GM23338 (cell line): ENCODE results near the gene CORO2A. TPM values are rescaled to one million over a fixed set of nuclear protein-coding genes. Genes with fewer than 3 reads are reported as not detected.

Experiments used
- ATAC-seq: fragments of 200-7000 bp; cut with Tn5 transposase; 3 replicates; pipeline ENCODE4 v1.9.1; 2020
- DNase-seq: peaks from one replicate; pipeline ENCODE4 v3.0.0-alpha.2; 2015; ENCODE audit warnings: low spot score
- H2AFZ ChIP-seq: fragments of 200-600 bp; sonication (generic); 2 replicates; pipeline ENCODE4 v1.8.0; 2016; ENCODE audit warnings: antibody characterized with exemption, mild to moderate bottlenecking, moderate library complexity
- H3F3A ChIP-seq: fragments of 200-600 bp; sonication (generic); replicated peaks from 2 replicates; pipeline ENCODE4 v1.8.0; 2017; ENCODE audit warnings: antibody characterized with exemption, mixed run types, low read depth
- H3K27ac ChIP-seq: fragments of 200-600 bp; sonication (generic); 2 replicates; pipeline ENCODE4 v1.6.1; 2016; ENCODE audit warnings: low read depth
- H3K27me3 ChIP-seq: fragments of 200-600 bp; sonication (generic); 2 replicates; pipeline ENCODE4 v1.8.0; 2016; ENCODE audit warnings: mild to moderate bottlenecking, mixed run types, moderate library complexity; ENCODE audit not compliant: insufficient read depth
- H3K36me3 ChIP-seq: fragments of 200-600 bp; sonication (generic); 2 replicates; pipeline ENCODE4 v1.8.0; 2016; ENCODE audit warnings: mild to moderate bottlenecking; ENCODE audit not compliant: insufficient read depth
- H3K4me1 ChIP-seq: fragments of 200-600 bp; sonication (generic); 2 replicates; pipeline ENCODE4 v1.8.0; 2016; ENCODE audit warnings: mild to moderate bottlenecking, moderate library complexity; ENCODE audit not compliant: insufficient read depth
- H3K4me2 ChIP-seq: fragments of 200-600 bp; sonication (generic); 2 replicates; pipeline ENCODE4 v1.7.1; 2017; ENCODE audit warnings: mixed run types
- H3K4me3 ChIP-seq: fragments of 200-600 bp; sonication (generic); 2 replicates; pipeline ENCODE4 v1.6.1; 2016; ENCODE audit warnings: mixed run types
- H3K79me2 ChIP-seq: fragments of 200-600 bp; sonication (generic); replicated peaks from 2 replicates; pipeline ENCODE4 v1.8.0; 2017; ENCODE audit warnings: mild to moderate bottlenecking; ENCODE audit not compliant: insufficient read depth
- H3K9me2 ChIP-seq: fragments of 200-600 bp; sonication (generic); 2 replicates; pipeline ENCODE4 v1.8.0; 2017; ENCODE audit not compliant: insufficient read depth
- H4K20me1 ChIP-seq: fragments of 200-600 bp; sonication (generic); replicated peaks from 2 replicates; pipeline ENCODE4 v1.8.0; 2017; ENCODE audit warnings: mild to moderate bottlenecking; ENCODE audit not compliant: insufficient read depth
- H3K27ac Mint-ChIP-seq: 2 replicates; pipeline ENCODE4 v1.8.0; 2020; ENCODE audit warnings: inconsistent platforms, mild to moderate bottlenecking, moderate library complexity, mixed read lengths
- H3K27me3 Mint-ChIP-seq: 3 replicates; pipeline ENCODE4 v1.8.0; 2022; ENCODE audit warnings: low read depth, mild to moderate bottlenecking, moderate library complexity, mixed read lengths, inconsistent platforms; ENCODE audit not compliant: insufficient read depth, poor library complexity
- H3K36me3 Mint-ChIP-seq: 3 replicates; pipeline ENCODE4 v1.8.0; 2021; ENCODE audit warnings: low read depth, mild to moderate bottlenecking, inconsistent platforms, moderate library complexity, mixed read lengths
- H3K4me1 Mint-ChIP-seq: 3 replicates; pipeline ENCODE4 v1.8.0; 2020; ENCODE audit warnings: mild to moderate bottlenecking, inconsistent platforms, mixed read lengths
- H3K4me3 Mint-ChIP-seq: 3 replicates; pipeline ENCODE4 v1.8.0; 2021; ENCODE audit warnings: moderate library complexity, mild to moderate bottlenecking, inconsistent platforms, mixed read lengths
- H3K9me3 Mint-ChIP-seq: 3 replicates; pipeline ENCODE4 v1.8.0; 2020; ENCODE audit warnings: moderate library complexity, mild to moderate bottlenecking, inconsistent platforms, mixed read lengths
- CREB1 ChIP-seq: fragments of 250-450 bp; sonication (Bioruptor Pico); IDR thresholded peaks from 2 replicates; pipeline ENCODE4 v1.5.0; 2020; ENCODE audit warnings: low read depth, mild to moderate bottlenecking, moderate library complexity
- EZH2 ChIP-seq: fragments of 200-600 bp; sonication (generic); IDR thresholded peaks from one replicate; pipeline ENCODE4 v1.8.0; 2017; ENCODE audit warnings: antibody characterized with exemption, mild to moderate bottlenecking, low read depth; ENCODE audit not compliant: unreplicated experiment
- EZH2phosphoT487 ChIP-seq: fragments of 200-600 bp; sonication (generic); IDR thresholded peaks from one replicate; pipeline ENCODE4 v1.8.1; 2018; ENCODE audit warnings: antibody characterized with exemption; ENCODE audit not compliant: unreplicated experiment
- JUNB ChIP-seq: IDR thresholded peaks from one replicate; pipeline ENCODE4 v1.6.1; 2016; ENCODE audit warnings: antibody characterized with exemption; ENCODE audit not compliant: unreplicated experiment
- NANOG ChIP-seq: IDR thresholded peaks from 2 replicates; pipeline ENCODE4 v1.6.1; 2016; ENCODE audit warnings: antibody characterized with exemption, borderline replicate concordance
- POLR2AphosphoS5 ChIP-seq: IDR thresholded peaks from 2 replicates; pipeline ENCODE4 v1.6.1; 2016; ENCODE audit warnings: antibody characterized with exemption, low read depth
- STAT1 ChIP-seq: IDR thresholded peaks from one replicate; pipeline ENCODE4 v1.6.1; 2016; ENCODE audit warnings: antibody characterized with exemption; ENCODE audit not compliant: unreplicated experiment
- ZNF114 ChIP-seq: fragments of 250-450 bp; sonication (Bioruptor Pico); IDR thresholded peaks from 2 replicates; pipeline ENCODE4 v1.5.0; 2020; ENCODE audit warnings: mild to moderate bottlenecking, moderate library complexity
- polyA plus RNA-seq: library from polyadenylated mRNA; unstranded; fragments of >200 nt; fragmentation: Nextera tagmentation; extraction: Ambion mirVana; gene quantifications from 2 replicates; pipeline ENCODE4 v1.2.1, GENCODE V29; 2016
- total RNA-seq: library from RNA; depleted of rRNA; stranded (reverse); fragments of >200 nt; shearing (Covaris generic); gene quantifications from 2 replicates; pipeline ENCODE4 v1.2.3, GENCODE V29; 2014
- TF ChIP-seq, protein P1 (sequence below), 2 experiments: fragments of 200-600 bp in 1 of 2; sonication (generic) in 1 of 2; conservative IDR thresholded peaks; 2 replicates each; pipeline versions ENCODE4 v1.5.1 to v1.6.1; 2016 to 2017; ENCODE audit warnings: antibody characterized with exemption in 2 of 2, low read depth in 2 of 2, mild to moderate bottlenecking in 2 of 2, moderate library complexity in 1 of 2
- TF ChIP-seq, protein P2 (sequence below): fragments of 250-450 bp; sonication (Bioruptor Pico); IDR thresholded peaks from 2 replicates; pipeline ENCODE4 v1.5.0; 2020; ENCODE audit warnings: mild to moderate bottlenecking, moderate library complexity

CORO2A gene
- total and polyA plus RNA-seq, 2 experiments from 2014 or later = 12.9 to 27.6 TPM

DNA sequence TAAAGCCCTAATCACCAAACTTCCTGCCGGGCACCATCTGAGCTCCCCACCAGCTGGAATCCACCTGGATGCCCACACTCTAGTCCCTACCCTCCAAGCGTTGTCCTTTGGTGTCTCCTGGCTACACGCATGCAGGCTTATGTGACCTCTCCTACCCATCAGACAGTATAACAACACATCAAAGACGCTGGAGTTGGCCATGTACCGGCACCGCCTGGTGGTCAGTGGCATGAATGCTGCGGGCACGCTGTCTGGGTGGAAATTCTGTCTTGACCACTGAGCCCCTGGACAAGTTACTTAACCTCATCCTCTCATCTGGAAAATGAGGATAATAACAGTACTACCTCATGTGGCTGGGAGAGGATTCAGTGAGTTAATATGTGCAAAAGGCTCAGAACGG is 23.4 kb upstream of the CORO2A start:
- Histone ChIP-seq H3F3A (peaks cover 18% of the 10 kb centered on the region), H3K9me2 (no peaks in the 10 kb centered on the region), H3K4me1 (peaks cover 31% of the 10 kb centered on the region), H3K4me3 (no peak overlapping the region), H3K79me2 (no peaks in the 10 kb centered on the region), H4K20me1 (no peaks in the 10 kb centered on the region; the same call in 1 of the 2 replicates), H2AFZ (no peak overlapping the region), H3K27me3 (no peaks in the 10 kb centered on the region), H3K36me3 (no peaks in the 10 kb centered on the region; the same call in 1 of the 2 replicates), H3K27ac (no peak overlapping the region), H3K4me2 (no peak overlapping the region)
- Mint-ChIP-seq H3K27ac (0 out of 2 replicates have a peak overlapping the region, but pooled peaks have one; percentile 72), H3K27me3 (peaks cover 14% of the 10 kb centered on the region), H3K9me3 (no peaks in the 10 kb centered on the region), H3K4me1 (peaks cover 44% of the 10 kb centered on the region), H3K4me3 (no peak overlapping the region), H3K36me3 (peaks cover 26% of the 10 kb centered on the region)
- ATAC-seq (peak; percentile 30), DNase-seq (peak; percentile 65)
- TF ChIP-seq, protein P1, sequence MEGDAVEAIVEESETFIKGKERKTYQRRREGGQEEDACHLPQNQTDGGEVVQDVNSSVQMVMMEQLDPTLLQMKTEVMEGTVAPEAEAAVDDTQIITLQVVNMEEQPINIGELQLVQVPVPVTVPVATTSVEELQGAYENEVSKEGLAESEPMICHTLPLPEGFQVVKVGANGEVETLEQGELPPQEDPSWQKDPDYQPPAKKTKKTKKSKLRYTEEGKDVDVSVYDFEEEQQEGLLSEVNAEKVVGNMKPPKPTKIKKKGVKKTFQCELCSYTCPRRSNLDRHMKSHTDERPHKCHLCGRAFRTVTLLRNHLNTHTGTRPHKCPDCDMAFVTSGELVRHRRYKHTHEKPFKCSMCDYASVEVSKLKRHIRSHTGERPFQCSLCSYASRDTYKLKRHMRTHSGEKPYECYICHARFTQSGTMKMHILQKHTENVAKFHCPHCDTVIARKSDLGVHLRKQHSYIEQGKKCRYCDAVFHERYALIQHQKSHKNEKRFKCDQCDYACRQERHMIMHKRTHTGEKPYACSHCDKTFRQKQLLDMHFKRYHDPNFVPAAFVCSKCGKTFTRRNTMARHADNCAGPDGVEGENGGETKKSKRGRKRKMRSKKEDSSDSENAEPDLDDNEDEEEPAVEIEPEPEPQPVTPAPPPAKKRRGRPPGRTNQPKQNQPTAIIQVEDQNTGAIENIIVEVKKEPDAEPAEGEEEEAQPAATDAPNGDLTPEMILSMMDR (conservative IDR thresholded peaks at IDR 0.05; ENCODE audit: low read depth in 2 of 2) = peak; percentile 72 to 73
- no peak for TF ChIP-seq STAT1
- TF ChIP-seq EZH2phosphoT487 = no peak

DNA sequence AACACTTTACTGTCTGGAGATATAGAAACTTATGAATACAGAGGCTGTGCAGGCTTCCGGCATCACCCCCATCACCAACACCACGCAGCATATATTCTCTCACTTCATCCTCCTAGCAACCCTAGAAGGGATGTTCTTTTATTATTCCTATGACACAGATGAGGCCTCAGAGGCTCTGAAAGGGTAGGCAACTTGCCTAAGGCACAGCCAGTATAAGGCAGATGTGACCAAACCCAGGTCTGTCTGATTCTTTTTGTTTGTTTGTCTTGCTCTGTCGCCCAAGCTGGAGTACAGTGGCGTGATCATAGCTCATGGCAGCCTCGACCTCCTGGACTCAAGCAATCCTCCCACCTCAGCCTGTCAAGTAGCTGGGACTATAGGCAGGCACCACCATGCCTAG is 22.8 kb upstream of the CORO2A start:
- Histone ChIP-seq H4K20me1 (no peaks in the 10 kb centered on the region; the same call in 1 of the 2 replicates), H3K79me2 (no peaks in the 10 kb centered on the region), H3K27me3 (no peaks in the 10 kb centered on the region), H3K27ac (no peak overlapping the region), H3K36me3 (no peaks in the 10 kb centered on the region; the same call in 1 of the 2 replicates), H3F3A (peaks cover 14% of the 10 kb centered on the region), H3K4me1 (peaks cover 25% of the 10 kb centered on the region), H3K9me2 (no peaks in the 10 kb centered on the region), H3K4me2 (no peak overlapping the region), H3K4me3 (no peak overlapping the region), H2AFZ (no peak overlapping the region)
- Mint-ChIP-seq H3K27me3 (peaks cover 15% of the 10 kb centered on the region), H3K4me3 (no peak overlapping the region), H3K4me1 (peaks cover 40% of the 10 kb centered on the region), H3K9me3 (no peaks in the 10 kb centered on the region), H3K36me3 (peaks cover 26% of the 10 kb centered on the region), H3K27ac (peak overlapping the region; percentile 51; the same call in 1 of the 2 replicates)
- TF ChIP-seq CREB1 (no peak), JUNB (no peak), ZNF114 (CRISPR knock-in tag) (no peak), STAT1 (no peak), POLR2AphosphoS5 (no peak), EZH2phosphoT487 (no peak), EZH2 (no peak), NANOG (no peak)
- TF ChIP-seq, protein P2, sequence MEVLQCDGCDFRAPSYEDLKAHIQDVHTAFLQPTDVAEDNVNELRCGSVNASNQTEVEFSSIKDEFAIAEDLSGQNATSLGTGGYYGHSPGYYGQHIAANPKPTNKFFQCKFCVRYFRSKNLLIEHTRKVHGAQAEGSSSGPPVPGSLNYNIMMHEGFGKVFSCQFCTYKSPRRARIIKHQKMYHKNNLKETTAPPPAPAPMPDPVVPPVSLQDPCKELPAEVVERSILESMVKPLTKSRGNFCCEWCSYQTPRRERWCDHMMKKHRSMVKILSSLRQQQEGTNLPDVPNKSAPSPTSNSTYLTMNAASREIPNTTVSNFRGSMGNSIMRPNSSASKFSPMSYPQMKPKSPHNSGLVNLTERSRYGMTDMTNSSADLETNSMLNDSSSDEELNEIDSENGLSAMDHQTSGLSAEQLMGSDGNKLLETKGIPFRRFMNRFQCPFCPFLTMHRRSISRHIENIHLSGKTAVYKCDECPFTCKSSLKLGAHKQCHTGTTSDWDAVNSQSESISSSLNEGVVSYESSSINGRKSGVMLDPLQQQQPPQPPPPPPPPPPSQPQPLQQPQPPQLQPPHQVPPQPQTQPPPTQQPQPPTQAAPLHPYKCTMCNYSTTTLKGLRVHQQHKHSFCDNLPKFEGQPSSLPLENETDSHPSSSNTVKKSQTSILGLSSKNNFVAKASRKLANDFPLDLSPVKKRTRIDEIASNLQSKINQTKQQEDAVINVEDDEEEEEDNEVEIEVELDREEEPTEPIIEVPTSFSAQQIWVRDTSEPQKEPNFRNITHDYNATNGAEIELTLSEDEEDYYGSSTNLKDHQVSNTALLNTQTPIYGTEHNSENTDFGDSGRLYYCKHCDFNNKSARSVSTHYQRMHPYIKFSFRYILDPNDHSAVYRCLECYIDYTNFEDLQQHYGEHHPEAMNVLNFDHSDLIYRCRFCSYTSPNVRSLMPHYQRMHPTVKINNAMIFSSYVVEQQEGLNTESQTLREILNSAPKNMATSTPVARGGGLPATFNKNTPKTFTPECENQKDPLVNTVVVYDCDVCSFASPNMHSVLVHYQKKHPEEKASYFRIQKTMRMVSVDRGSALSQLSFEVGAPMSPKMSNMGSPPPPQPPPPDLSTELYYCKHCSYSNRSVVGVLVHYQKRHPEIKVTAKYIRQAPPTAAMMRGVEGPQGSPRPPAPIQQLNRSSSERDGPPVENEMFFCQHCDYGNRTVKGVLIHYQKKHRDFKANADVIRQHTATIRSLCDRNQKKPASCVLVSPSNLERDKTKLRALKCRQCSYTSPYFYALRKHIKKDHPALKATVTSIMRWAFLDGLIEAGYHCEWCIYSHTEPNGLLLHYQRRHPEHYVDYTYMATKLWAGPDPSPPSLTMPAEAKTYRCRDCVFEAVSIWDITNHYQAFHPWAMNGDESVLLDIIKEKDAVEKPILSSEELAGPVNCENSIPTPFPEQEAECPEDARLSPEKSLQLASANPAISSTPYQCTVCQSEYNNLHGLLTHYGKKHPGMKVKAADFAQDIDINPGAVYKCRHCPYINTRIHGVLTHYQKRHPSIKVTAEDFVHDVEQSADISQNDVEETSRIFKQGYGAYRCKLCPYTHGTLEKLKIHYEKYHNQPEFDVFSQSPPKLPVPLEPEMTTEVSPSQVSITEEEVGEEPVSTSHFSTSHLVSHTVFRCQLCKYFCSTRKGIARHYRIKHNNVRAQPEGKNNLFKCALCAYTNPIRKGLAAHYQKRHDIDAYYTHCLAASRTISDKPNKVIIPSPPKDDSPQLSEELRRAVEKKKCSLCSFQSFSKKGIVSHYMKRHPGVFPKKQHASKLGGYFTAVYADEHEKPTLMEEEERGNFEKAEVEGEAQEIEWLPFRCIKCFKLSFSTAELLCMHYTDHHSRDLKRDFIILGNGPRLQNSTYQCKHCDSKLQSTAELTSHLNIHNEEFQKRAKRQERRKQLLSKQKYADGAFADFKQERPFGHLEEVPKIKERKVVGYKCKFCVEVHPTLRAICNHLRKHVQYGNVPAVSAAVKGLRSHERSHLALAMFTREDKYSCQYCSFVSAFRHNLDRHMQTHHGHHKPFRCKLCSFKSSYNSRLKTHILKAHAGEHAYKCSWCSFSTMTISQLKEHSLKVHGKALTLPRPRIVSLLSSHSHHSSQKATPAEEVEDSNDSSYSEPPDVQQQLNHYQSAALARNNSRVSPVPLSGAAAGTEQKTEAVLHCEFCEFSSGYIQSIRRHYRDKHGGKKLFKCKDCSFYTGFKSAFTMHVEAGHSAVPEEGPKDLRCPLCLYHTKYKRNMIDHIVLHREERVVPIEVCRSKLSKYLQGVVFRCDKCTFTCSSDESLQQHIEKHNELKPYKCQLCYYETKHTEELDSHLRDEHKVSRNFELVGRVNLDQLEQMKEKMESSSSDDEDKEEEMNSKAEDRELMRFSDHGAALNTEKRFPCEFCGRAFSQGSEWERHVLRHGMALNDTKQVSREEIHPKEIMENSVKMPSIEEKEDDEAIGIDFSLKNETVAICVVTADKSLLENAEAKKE (CRISPR knock-in tag) = no peak
- ATAC-seq (no peak), DNase-seq (no peak)
